CD14-positive monocyte (primary cell): ENCODE results near the gene ZNF554. TPM values are rescaled to one million over a fixed set of nuclear protein-coding genes. Genes with fewer than 3 reads are reported as not detected.

Experiments
- DNase-seq, 3 donors: peaks; one replicate each; pipeline ENCODE4 v3.0.0-alpha.2; 2011 to 2022
- H2AFZ ChIP-seq: 2 replicates; pipeline ENCODE4 v1.6.0; 2012; ENCODE audit warnings: mild to moderate bottlenecking, low read depth, low read length, inconsistent platforms; ENCODE audit not compliant: insufficient read depth, poor library complexity, severe bottlenecking
- H3K27ac ChIP-seq, 2 donors: 1 replicate in 1 of 2; 2 replicates in 1 of 2; pipeline ENCODE4 v1.5.1; 2012 to 2013; ENCODE audit warnings: low read length in 2 of 2, control low read depth in 1 of 2, inconsistent platforms in 1 of 2, low read depth in 1 of 2, mild to moderate bottlenecking in 1 of 2
- H3K27me3 ChIP-seq, 2 donors: one replicate each; pipeline versions ENCODE4 v1.6.0 to v1.6.1; 2011 to 2013; ENCODE audit warnings: low read length in 2 of 2; ENCODE audit not compliant: control insufficient read depth in 2 of 2, insufficient read depth in 2 of 2
- H3K36me3 ChIP-seq, 2 donors: replicated peaks in 1 of 2; 1 replicate in 1 of 2; 2 replicates in 1 of 2; pipeline versions ENCODE4 v1.5.1 to v1.6.1; 2012 to 2013; ENCODE audit warnings: low read length in 2 of 2, control low read depth in 1 of 2, inconsistent platforms in 1 of 2, mild to moderate bottlenecking in 1 of 2; ENCODE audit not compliant: insufficient read depth in 2 of 2, control insufficient read depth in 1 of 2
- H3K4me1 ChIP-seq, 2 donors: 1 replicate in 1 of 2; 2 replicates in 1 of 2; pipeline versions ENCODE4 v1.5.1 to v1.6.1; 2012 to 2013; ENCODE audit warnings: low read length in 2 of 2, control low read depth in 1 of 2, inconsistent platforms in 1 of 2, mild to moderate bottlenecking in 1 of 2, moderate library complexity in 1 of 2; ENCODE audit not compliant: insufficient read depth in 2 of 2, control insufficient read depth in 1 of 2
- H3K4me2 ChIP-seq: replicated peaks from 2 replicates; pipeline ENCODE3; 2012; ENCODE audit warnings: low read length, moderate library complexity, mild to moderate bottlenecking; ENCODE audit not compliant: poor library complexity, severe bottlenecking; ENCODE audit errors: extremely low read depth
- H3K4me3 ChIP-seq, 3 experiments: fragments of 200-600 bp in 1 of 3; sonication (generic) in 1 of 3; replicated peaks in 1 of 3; 1 replicate in 2 of 3; 2 replicates in 1 of 3; pipeline ENCODE4 v1.5.1; 2011 to 2013; ENCODE audit warnings: low read length in 3 of 3, mild to moderate bottlenecking in 3 of 3, control low read depth in 2 of 3, low read depth in 2 of 3, inconsistent platforms in 1 of 3, moderate library complexity in 1 of 3
- H3K79me2 ChIP-seq: 2 replicates; pipeline ENCODE4 v1.6.0; 2012; ENCODE audit warnings: mild to moderate bottlenecking, control low read depth, inconsistent platforms, low read length, moderate library complexity; ENCODE audit not compliant: insufficient read depth
- H3K9ac ChIP-seq: 2 replicates; pipeline ENCODE4 v1.6.0; 2017; ENCODE audit warnings: low read length, mild to moderate bottlenecking; ENCODE audit not compliant: insufficient read depth, poor library complexity, severe bottlenecking
- H3K9me3 ChIP-seq, 2 donors: replicated peaks in 1 of 2; 1 replicate in 1 of 2; 2 replicates in 1 of 2; pipeline versions ENCODE4 v1.5.1 to v1.6.1; 2012 to 2013; ENCODE audit warnings: low read length in 2 of 2, control low read depth in 1 of 2; ENCODE audit not compliant: control insufficient read depth in 1 of 2, insufficient read depth in 1 of 2
- H4K20me1 ChIP-seq: 2 replicates; pipeline ENCODE4 v1.6.0; 2012; ENCODE audit warnings: mild to moderate bottlenecking, low read length, control low read depth, moderate library complexity; ENCODE audit not compliant: insufficient read depth
- H3K27ac Mint-ChIP-seq, 7 donors: one replicate each; pipeline ENCODE4 v1.8.0; 2020; ENCODE audit warnings: mild to moderate bottlenecking in 7 of 7, mixed read lengths in 7 of 7, moderate library complexity in 6 of 7, inconsistent platforms in 2 of 7
- H3K27me3 Mint-ChIP-seq, 3 donors: one replicate each; pipeline ENCODE4 v1.8.0; 2021 to 2022; ENCODE audit warnings: low read depth in 3 of 3, mild to moderate bottlenecking in 3 of 3, mixed read lengths in 3 of 3, moderate library complexity in 3 of 3, inconsistent platforms in 1 of 3
- H3K36me3 Mint-ChIP-seq, 2 donors: one replicate each; pipeline ENCODE4 v1.8.0; 2020; ENCODE audit warnings: mixed read lengths in 2 of 2, inconsistent platforms in 1 of 2, mild to moderate bottlenecking in 1 of 2
- H3K4me1 Mint-ChIP-seq: one replicate; pipeline ENCODE4 v1.8.0; 2020; ENCODE audit warnings: mild to moderate bottlenecking, mixed read lengths
- H3K4me3 Mint-ChIP-seq, 2 donors: one replicate each; pipeline ENCODE4 v1.8.0; 2020; ENCODE audit warnings: mild to moderate bottlenecking in 2 of 2, mixed read lengths in 2 of 2, moderate library complexity in 1 of 2
- H3K9me3 Mint-ChIP-seq, 7 donors: one replicate each; pipeline ENCODE4 v1.8.0; 2020 to 2022; ENCODE audit warnings: mixed read lengths in 7 of 7, mild to moderate bottlenecking in 6 of 7, moderate library complexity in 6 of 7, inconsistent platforms in 2 of 7
- WGBS: methylation state at CpG from one replicate; pipeline ENCODE4 v1.1.5; 2013; ENCODE audit warnings: missing lambda C conversion rate; ENCODE audit not compliant: insufficient coverage; 5-methylcytosine and 5-hydroxymethylcytosine counted together
- intact Hi-C, 2 donors: fragments of 100-400 bp; cut with micrococcal nuclease; formaldehyde crosslinking; loops; one replicate each; pipeline versions ENCODE4 v1.15.0 to v1.15.1; 2023
- polyA plus RNA-seq, 3 donors: library from polyadenylated mRNA; depleted of rRNA in 1 of 3; unstranded in 2 of 3; stranded (reverse) in 1 of 3; fragments of 300-500 nt in 2 of 3; fragments of >200 nt in 1 of 3; fragmentation: Illumina TruSeq in 2 of 3; gene quantifications; 1 replicate in 2 of 3; 2 replicates in 1 of 3; pipeline ENCODE4 v1.2.3, GENCODE V29; 2012 to 2021
- TF ChIP-seq, protein P1 (sequence below): fragments of 200-600 bp; IDR thresholded peaks from one replicate; pipeline ENCODE4 v1.8.0; 2022; ENCODE audit warnings: antibody characterized with exemption, mild to moderate bottlenecking

The ZNF554 gene
- polyA plus RNA-seq, 3 donors, result 0.79 to 1.7 (median 0.91) TPM

DNA sequence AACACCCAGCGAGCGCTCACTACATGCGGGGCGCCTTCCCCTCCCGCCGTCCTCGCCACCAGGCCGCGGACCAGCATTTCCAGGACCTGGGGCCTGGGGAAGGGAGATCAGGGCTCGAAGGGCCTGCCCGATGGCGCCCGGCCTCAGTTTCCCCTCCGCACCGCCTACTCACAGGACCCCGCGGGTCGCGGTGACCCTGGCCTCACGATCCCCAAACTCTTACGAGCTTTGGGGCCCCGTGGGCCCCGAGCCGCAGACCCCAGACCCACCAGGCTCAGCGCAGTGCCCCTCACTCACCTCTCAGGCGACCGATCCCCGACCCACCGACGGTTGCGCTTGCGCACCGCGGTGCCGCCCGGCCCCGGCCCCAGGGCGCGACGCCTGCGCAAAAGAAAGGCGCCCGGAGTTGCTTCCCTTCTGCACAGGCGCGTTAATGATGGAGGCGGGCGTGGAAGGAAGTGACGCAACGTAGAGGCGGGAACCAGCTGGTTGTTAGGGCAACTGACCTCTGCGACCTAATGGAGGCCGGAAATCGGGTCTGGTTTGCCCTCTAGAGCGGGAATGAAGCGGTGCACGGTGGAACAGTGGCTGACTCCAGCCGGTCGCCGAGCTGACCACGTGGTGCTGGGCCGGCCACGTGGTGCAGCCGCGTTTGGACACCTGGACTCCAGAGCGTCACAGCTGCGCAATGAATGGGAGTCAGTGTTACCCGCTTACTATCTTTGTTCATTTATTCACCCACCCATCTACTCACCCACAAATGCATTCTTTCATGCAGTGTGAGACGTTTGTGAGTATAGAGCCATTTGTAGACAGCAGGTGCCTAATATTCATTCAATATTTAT is 36.5 kb upstream of the ZNF554 start, which contains the start of gene SGTA:
Gene SGTA, minus strand, starts transcription at position 338 of the 845 bp plus-strand sequence. CDS start 14,205 bp downstream, outside the sequence.
- Histone ChIP-seq H3K4me2 (peak within 1 kb of the TSS; percentile 92), H2AFZ (peak within 1 kb of the TSS; percentile 86), H3K4me1 (peaks cover 36 to 50% of the 10 kb centered on the region in 2 donors), H3K27ac (peak within 1 kb of the TSS; percentile 62 to 93), H3K36me3 (peaks cover 3 to 11% of the 10 kb centered on the region in 2 donors), H3K27me3 (no peaks in the 10 kb centered on the region), H3K9me3 (no peaks in the 10 kb centered on the region), H3K4me3 (peak within 1 kb of the TSS; percentile 57 to 98 (median 92)), H3K9ac (peak within 1 kb of the TSS; percentile 96), H4K20me1 (peaks cover 22% of the 10 kb centered on the region), H3K79me2 (peaks cover 84% of the 10 kb centered on the region)
- Mint-ChIP-seq H3K27me3 (no peaks in the 10 kb centered on the region), H3K4me1 (peaks cover 45% of the 10 kb centered on the region), H3K36me3 (peaks cover 2 to 16% of the 10 kb centered on the region in 2 donors), H3K4me3 (peak within 1 kb of the TSS; percentile 89 to 92), H3K9me3 (no peaks in the 10 kb centered on the region), H3K27ac (peak within 1 kb of the TSS; percentile 86 to 94 (median 93))
- TF ChIP-seq, protein P1, sequence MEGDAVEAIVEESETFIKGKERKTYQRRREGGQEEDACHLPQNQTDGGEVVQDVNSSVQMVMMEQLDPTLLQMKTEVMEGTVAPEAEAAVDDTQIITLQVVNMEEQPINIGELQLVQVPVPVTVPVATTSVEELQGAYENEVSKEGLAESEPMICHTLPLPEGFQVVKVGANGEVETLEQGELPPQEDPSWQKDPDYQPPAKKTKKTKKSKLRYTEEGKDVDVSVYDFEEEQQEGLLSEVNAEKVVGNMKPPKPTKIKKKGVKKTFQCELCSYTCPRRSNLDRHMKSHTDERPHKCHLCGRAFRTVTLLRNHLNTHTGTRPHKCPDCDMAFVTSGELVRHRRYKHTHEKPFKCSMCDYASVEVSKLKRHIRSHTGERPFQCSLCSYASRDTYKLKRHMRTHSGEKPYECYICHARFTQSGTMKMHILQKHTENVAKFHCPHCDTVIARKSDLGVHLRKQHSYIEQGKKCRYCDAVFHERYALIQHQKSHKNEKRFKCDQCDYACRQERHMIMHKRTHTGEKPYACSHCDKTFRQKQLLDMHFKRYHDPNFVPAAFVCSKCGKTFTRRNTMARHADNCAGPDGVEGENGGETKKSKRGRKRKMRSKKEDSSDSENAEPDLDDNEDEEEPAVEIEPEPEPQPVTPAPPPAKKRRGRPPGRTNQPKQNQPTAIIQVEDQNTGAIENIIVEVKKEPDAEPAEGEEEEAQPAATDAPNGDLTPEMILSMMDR, result peak; percentile 39
- intact Hi-C loops, result no loop called here
- WGBS, result under 1% methylated on average over 41 of the region's 68 CpGs
- peak; percentile 99 to 100 (median 99) for DNase-seq

DNA sequence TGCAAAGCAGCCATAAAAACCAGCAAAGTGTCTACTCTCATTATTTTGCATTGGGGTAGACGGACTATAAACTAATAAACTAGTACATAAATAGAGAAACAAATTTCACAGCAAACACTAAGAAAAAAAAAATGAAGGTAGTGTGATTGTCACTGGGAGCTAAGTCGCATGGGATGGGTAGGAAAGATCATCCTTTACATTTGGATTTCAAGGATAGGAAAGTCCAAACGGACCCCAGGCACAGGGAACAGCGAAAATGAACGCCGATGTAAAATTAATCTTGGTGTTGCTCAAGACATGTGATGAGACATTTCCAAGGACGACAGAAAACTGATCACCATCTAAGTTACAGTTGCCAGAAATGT is 35.9 kb upstream of the ZNF554 start:
- TF ChIP-seq, protein P1, result no peak

More for the DNA sequence above, 35.9 kb upstream of the ZNF554 start:
- H3K27ac ChIP-seq, result peak overlapping the region; percentile 12 to 93
- H3K9me3 Mint-ChIP-seq, result no peaks in the 10 kb centered on the region
- H3K27me3 Mint-ChIP-seq, result no peaks in the 10 kb centered on the region
- no peak for DNase-seq
- peaks cover 3 to 5% of the 10 kb centered on the region in 2 donors for H3K36me3 ChIP-seq
- H2AFZ ChIP-seq, result no peak overlapping the region
- peaks cover 78% of the 10 kb centered on the region for H3K79me2 ChIP-seq
- intact Hi-C loops, result no loop called here
- H3K4me1 Mint-ChIP-seq, result peaks cover 45% of the 10 kb centered on the region
- H3K9ac ChIP-seq, result no peak overlapping the region
- H3K4me3 Mint-ChIP-seq, result peak overlapping the region in 1 of 2 donors; percentile 64
- H3K4me2 ChIP-seq, result peak overlapping the region; percentile 92
- peaks cover 36 to 50% of the 10 kb centered on the region in 2 donors for H3K4me1 ChIP-seq
- H3K36me3 Mint-ChIP-seq, result peaks cover 2 to 15% of the 10 kb centered on the region in 2 donors
- H3K27me3 ChIP-seq, result no peaks in the 10 kb centered on the region
- no CpG with 5 or more reads among the region's 7 CpGs for WGBS
- H3K9me3 ChIP-seq, result no peaks in the 10 kb centered on the region
- peaks cover 18% of the 10 kb centered on the region for H4K20me1 ChIP-seq
- peak overlapping the region in 1 of 3 experiments; percentile 98 for H3K4me3 ChIP-seq
- H3K27ac Mint-ChIP-seq, result peak overlapping the region; percentile 86 to 94 (median 88)
